HG03457 (cell line): ENCODE data around the gene TANGO2.

Experiments
- ATAC-seq: cut with Tn5 transposase; IDR thresholded peaks from one replicate; pipeline ENCODE4 v1.9.1; 2021; ENCODE audit warnings: moderate number of reproducible peaks; ENCODE audit not compliant: unreplicated experiment

Gene TANGO2

DNA sequence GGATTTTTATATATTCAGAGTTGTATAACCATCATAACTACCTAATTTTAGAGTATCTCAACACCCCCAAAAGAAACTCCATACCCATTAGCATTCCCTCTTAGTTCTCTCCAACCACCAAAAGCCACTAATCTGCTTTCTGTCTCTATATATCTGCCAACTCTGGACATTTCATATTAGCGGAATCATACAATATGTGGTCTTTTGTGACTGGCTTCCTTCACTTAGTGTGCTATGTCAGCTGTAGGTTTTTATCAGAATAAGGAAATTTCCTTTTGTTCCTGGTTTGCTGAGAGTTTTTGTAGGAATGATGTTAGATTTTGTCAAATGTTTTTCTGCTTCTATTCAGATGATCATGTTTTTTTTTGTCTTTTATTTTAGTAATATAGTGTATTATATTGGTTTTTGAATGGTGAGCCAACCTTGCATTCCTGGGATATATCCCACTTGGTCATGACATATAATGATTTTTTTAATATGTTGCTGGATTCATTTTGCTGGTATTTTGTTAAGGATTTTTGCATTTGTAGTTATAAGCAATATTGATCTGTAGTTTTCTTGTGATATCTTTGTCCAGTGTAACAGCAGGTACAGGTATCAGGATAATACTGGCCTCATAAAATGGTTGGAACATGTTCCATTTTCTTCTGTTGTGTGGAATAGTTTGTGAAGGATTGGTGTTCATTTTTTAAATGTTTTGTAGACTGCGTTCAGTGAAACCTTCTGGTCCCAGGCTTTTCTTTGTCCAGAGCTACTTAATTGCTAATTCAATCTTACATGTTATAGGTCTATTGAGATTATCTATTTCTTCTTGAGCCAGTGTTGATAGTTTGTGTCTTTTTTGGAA, 75.9 kb downstream of the TANGO2 start:
- no peak for ATAC-seq

DNA sequence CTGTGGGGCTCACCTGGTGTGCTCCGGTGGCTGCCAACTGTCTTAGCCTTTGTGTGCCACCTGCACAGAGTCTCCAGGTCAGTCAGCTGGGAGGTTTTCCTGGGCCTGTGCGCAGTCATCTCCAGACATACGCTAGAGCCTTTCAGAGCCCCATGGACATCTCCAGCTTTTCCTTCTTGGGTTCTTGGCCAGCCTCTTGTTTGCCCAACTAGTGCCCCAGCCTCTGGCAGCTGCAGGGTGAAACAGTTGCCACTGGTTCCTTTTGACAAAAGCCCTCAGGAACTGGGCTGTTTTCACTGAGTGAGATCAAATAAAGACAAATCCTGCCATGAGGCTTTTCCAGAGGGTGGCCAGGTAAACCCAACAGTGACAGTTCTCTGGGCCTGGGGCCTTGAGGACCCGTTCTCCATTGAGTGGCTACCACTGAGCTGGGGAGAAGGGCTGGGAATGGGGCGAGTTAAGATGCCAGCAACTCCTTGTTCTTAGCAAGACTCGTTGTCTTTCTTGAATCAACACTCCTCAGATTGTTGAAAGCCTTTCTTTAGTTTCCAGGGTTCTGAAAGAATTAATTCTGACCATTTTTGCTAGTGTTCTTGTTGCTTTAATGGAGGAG, 78.3 kb downstream of the TANGO2 start:
- ATAC-seq, result no peak

DNA sequence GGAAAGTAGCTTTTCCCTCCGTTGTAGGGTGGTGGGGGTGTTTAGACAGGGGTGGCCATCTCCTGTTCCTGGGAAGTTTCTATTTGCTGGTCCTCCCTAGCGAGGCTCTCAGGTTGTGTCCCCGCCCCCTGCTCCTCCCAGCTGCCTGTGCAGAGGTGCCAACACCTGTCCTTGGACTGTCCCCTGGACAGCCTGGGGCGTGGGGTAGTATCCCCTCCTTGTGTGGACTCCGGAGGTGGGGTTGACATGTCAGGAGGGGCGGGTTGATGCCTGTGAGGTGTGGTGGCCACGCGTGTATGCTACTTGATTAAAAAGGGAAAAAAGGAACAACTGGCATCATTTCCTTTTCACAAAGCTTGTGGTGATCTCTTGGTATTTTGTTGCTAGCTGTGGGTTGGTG, 80.7 kb downstream of the TANGO2 start:
- ATAC-seq, result no peak

DNA sequence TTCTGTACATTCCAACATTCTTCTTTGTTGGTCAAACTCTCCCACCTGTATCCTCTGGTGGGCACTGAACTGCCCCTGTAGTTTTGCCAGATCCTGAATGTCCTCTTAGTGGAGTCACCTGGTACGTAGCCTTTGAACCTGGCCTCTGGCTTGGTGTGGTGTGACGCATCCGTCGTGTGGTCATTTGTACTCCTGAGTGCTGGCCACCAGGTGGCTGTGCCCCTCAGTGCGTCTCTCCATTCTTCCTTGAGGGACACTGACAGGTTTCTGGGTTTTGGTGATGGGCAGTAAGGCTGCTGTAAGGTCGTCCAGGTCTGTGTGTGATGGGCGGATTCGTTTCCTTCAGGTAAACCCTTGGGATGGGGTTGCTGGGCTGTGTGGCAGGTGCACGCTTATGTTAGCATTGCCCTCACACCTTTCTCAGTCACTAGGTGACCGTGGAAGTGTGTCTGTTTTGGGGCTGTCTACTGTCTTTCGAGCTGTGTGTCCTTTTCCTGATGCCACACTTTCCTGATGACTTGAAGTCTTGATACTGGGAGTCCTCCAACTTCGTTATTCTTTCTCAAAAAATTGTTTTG, 81.4 kb downstream of the TANGO2 start:
- no peak for ATAC-seq

DNA sequence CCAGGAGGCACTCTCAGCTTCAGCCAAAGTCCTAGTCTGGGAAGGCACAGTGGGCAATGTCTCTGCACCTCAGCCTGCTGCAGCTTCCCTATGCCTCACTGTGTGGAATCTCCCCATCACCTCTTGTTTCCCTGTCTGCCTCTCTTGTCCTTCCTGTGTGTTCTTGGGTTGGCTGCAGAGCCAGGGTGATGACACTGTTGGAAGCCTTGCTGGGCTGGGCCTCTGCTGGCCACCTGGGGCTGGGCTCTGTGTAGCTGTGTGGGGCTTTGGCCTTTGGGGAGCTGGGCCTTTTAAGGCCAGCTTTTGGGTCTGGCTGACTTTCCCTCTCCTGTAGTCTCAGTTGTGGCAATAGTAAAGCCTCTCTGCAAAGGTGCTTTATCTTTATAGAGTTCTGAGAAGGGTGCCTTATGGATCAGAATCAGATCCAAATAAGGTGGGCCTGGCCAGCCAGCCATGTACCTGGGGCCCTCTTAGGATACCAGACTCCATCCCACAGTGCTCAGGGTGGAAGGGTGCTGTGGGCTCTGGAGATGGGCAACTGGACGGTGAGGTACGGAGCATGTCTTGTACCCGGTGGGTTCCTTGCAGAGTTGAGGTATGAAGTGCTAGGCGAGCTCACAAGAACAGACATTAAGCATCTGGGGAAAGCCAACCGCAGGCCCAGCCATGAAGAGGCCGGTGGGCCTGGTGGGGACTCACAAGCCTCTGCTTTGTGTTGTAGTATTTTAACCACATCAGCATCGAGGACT, 84.7 kb downstream of the TANGO2 start:
- ATAC-seq, result no peak

DNA sequence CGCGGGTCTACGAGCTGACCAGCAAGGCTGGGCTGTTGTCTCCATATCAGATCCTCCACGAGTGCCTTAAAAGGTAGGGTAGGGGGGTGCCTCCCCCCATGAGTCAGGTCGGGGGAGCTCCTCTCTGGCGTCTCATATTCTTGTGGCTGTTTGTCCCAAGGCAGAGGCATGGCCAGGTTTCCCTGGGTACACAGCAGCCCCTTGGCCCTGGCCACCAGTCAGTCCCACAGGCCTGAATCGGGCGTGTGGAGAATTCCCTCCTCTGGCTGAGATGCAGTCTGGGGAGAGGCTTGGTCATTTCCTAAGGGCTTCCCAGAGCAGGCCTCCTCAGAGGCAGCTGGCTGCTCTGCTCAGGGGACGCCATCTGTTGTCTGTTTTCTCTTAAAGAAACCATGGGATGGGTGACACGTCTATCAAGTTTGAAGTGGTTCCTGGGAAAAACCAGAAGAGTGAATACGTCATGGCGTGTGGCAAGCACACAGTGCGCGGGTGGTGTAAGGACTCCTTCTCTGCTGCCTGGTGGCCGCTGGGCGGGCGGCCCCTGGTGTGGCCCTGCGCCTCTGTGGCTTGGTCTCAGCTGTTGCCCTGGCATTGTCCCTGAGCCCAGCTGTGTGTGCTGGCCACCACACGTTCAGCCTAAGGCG, 85.4 kb downstream of the TANGO2 start:
- ATAC-seq, result no peak

DNA sequence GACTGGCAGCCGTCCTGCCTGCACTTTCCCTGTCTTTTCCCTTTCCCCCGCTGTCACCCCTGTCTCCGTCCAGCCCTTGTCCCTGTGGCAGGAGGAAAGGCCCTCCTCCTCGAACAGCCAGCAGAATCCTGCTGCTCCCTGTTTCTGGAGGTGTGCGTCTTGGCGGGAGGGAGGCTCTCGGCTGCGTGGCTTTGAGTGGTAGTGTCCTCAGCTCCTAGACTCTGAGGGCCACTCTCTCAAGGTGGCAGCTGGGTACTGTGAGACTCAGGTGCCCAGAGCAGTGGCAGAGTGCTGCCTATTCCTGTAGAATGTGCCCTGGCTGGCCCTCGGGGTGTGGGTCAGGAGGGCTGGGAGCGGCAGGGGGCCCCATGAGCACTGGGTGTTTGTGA, 85.9 kb downstream of the TANGO2 start:
- ATAC-seq, result no peak

DNA sequence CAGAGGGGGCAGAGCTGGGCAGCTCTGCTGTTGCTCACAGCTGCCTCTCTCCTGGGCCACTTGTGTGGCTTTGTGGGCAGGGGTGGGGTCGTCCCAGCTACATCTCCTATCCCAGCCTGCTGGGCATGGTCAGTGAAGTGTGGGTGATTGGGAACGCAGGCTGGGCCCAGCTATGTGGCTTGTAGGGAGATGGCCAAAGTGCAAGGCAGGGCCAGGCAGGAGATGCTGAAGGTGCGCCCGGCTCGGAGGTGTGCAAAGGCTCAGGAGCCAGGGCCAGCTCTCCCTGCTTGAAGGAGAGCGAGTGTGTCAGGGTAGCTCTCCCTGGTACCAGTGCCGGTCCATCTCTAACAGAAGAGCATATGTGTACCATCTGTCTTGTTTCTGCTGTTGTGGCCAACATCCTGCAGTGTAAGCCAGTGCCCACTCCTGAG, 86.6 kb downstream of the TANGO2 start:
- ATAC-seq, result no peak

DNA sequence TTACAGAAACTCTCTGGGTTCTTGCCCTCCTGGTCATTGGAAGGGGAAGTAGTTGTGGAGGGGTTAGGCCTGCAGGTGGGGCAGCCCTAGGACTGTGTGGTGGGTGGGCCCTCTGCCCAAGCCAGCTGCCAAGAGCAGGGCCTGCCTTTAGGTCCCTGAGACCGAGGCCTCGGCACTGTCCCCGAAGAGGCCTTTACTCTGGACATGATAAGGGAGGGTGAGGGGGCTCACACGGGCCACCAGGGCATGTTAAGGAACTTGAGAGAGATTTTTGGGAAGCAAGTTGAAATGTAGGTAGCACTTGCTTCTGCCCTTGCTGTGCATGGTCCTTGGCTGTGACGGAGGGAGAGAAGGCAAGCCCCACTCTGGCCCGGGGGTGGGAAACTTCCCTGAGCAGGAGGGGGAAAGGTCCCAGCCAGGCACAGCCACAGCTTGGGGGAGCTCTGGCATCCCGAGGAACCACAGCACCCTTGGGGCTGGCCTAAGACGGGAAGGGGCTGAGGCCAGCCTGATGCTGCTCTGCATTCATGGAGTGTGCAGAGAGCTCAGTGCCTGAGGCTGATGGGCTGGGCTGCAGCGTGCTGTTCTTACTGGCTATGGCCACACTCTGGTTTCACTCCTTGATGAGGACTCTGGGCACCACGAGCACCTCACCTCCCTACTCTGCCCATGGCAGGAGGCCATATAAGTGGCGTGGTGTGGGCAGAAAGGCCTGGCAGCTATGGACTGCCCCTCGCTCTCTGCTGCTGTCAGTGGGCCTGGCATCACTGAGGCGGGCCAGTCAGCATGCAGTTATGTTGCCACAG, 87.2 kb downstream of the TANGO2 start:
- ATAC-seq, result no peak

DNA sequence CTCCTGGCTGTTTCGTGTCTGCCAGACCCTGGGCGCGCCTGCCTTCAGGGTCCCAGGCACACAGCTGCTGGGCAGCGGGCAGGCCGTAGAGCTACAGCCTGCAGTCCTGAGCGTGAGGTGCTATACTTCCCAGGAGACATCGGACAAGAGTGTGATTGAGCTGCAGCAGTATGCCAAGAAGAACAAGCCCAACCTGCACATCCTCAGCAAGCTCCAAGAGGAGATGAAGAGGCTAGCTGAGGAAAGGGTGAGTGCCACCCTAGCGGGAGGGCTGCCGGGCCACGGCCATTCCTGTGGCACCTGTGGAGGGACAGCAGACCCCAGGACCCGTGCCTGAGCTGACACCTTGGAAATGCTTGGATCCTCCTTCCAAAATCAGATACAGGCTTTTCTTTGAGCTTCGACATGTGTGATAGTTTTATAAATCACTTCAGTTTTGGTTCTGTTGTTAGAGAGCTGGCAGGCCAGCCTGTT, 87.9 kb downstream of the TANGO2 start:
- no peak for ATAC-seq

DNA sequence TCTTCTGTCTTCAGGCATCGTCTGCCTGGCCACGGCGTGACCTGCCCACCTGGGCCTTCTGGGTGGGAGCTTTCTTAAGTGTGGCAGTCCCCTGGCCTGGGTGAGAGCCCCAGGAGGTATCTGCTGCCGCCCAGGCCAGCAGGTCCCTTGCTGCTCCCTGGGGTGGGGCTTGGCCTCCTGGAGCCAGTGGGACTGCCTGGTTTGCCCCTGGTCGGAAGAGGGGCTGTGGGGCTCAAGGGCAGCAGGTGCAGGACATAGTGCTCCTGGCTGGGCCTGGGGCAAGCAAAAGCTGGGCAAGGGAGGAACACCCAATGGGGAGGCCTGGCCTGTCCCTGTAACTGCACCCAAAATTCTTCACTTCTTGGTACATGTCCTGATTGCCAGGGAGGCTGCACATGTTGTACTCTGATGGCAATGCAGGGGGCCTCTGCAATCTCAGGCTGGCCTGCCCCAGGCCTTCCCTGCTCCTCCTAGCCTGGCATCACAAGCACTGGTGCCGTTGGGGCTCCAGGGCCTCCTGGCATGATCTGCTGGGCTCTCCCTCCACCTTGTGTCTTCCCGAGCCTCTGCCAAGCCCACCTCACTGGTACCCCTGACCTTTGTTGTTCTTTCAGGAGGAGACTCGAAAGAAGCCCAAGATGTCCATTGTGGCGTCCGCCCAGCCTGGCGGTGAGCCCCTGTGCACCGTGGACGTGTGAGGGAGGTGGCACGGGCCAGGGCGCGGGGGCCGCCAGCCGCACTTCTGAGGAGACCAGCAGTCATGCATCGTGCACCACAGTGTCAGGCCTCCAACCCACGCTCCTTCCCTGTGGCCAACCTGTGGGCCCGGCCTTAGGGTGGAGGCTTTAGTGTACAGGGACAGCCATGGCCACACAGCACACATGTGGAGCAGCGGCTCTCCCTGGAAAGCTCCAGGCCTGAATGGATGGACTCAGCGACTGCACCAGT, 88.8 kb downstream of the TANGO2 start:
- no peak for ATAC-seq

DNA sequence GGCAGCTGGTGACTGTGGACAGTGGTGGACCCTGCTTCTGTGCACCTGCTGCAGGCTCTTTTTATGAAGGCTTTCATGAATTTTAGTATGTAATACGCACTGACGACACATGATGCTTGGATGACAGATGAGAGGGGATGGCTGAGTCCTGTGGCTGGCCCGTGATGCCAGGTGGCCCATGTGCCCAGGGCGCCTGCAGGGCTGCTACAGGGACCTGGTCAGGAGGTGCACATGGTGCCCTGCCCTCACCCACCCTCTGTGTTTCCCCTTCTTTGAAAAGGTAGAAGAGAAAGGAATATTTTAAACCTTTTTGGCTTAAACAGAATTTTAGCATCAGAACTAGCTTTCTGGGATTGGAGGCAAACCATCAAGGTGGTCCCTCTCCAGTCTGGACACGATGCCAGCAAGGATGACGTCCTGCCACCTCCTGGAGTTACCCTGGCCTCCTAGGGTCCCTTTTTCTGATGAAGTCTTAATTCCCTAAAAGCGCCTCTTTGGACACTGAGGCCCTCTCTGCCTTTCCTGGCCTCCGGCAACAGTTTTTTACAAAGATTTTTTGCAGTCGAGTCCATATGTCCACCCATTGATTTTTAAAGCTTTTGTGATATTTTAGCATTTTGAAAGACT, 89.6 kb downstream of the TANGO2 start:
- no peak for ATAC-seq

DNA sequence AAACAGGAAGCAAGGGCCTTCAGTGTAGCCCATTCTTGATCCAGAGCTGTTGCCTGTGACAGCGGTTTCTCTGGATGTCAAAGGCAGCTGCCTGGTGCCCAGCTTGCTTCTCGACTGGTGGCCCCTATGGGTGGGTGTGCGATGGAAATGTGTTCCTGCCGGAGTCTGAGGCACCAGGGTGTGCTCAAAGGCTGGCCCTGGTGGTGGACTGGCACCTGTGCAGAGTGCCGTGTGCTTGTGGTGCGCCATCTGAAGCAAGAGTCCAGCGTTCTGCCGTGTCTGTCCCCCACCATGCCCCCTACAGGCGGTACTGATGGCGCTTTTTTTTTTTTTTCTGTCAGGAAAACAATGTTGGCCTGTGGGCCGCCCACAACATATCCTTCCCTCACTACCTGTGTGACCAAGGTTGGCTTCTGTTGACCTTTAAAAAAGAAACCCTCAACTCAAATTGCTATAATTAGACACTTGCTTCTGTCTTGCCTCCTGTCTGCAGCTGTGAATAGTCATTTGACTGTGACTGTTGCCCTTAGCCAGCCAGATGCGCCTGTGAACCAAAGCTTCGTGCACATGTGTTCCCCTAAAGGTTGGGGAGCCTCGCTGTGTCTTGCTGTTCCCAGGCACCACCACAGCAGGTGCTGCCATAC, 90.3 kb downstream of the TANGO2 start:
- ATAC-seq, result no peak

DNA sequence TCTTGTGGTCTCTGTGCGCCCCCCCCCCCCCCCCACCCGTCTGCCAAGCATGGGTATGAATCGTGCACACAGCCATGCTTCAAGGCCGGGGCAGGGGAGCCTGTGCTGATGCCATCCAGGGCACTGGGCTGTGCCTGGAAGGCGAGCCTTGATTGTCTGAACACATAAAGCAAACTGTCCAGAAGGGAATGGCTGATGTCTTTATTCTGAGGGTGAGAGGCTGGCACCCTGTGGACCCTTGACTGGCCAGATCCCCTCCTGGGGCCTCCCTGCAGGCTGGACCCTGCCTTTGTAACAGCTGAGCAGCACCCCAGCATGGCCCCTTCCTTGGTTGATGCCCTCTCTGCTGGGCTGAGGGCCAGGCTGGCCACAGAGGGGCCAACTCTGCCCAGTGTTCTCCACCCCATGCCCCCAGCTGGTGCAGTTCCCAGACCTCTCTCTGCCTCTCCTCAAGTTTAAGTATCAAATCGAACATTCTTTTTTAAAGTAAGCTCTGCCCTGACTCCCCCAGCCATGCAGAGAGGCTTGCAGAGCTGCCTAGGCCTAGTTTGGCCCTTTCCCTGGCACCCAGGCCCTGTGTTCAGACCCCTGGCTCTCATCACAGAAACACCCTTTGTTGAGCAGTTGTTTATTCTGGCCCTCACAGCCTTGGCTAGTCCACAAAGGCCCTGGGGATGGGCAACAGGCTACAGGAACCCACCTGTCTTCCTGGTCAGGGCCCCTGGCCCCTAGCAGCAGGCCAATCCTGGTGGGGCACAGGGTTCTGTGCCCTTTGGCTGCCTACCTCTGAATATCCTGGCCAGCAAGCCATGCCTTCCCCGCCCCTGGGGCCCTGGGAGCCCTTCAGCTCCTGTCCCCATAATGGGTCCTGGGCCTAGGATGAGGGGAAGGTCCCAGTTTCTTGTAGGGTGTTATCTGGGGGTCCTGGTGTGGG, 91.0 kb downstream of the TANGO2 start:
- ATAC-seq, result no peak

DNA sequence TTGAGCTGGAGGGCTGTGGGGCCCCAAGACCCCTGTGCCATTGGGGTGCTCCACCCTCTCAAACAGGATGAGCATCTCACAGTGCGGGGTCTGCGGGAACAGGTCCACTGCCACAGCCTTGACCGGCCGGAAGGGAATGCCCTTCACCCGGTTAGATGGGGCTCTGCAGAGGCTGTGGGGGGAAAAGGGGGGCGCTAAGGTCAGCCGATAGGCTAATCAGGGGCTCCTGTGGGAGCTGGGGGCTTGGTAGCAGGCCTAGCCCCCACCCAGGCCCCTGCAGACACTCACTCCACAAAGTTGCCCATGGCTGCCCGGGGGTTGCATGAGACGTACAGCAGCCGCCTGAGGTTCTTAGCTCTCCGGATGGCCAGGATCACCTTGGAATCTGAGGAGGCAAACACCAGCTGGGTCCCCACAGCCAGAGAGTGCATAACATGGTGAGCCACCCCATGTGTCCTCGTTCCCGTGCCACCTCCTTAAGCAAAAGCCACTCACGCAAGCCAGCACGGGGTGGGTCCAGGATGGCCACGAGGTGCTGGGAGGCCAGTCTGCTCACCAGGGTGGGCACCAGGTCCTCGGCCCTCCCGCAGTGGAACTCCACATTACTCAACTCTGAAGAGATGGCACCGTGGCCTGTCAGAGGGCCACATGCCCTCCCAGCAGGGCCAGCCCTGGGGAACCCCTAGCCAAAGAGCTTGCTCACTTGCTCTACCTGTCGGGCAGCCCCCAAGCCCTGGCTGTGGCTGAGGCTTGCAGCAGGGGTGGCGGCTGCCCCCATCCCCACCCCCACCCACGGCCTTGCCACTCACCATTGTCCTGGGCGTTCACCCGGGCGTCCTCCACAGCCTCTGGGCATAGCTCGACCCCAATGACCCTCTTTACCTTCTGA, 92.0 kb downstream of the TANGO2 start:
- ATAC-seq, result no peak
